Ishikawa (cell line): ENCODE measurements around the gene CFAP73.

ENCODE experiments used
- CEBPB ChIP-seq: IDR thresholded peaks from 2 replicates; pipeline ENCODE4 v1.6.1; 2012
- CREB1 ChIP-seq: IDR thresholded peaks from 2 replicates; pipeline ENCODE4 v1.6.1; 2012; ENCODE audit warnings: low read depth
- EGR1 ChIP-seq: IDR thresholded peaks from 2 replicates; pipeline ENCODE4 v1.6.1; 2012
- EP300 ChIP-seq: IDR thresholded peaks from 2 replicates; pipeline ENCODE4 v1.6.1; 2012; ENCODE audit warnings: borderline replicate concordance
- FOXM1 ChIP-seq: IDR thresholded peaks from 2 replicates; pipeline ENCODE4 v1.6.1; 2012; ENCODE audit warnings: low read depth, borderline replicate concordance
- MAX ChIP-seq: IDR thresholded peaks from 2 replicates; pipeline ENCODE4 v1.6.1; 2012
- NFIC ChIP-seq: IDR thresholded peaks from 2 replicates; pipeline ENCODE4 v1.6.1; 2012
- RAD21 ChIP-seq: IDR thresholded peaks from 2 replicates; pipeline ENCODE4 v1.6.1; 2012; ENCODE audit warnings: low read depth
- REST ChIP-seq: IDR thresholded peaks from 2 replicates; pipeline ENCODE4 v1.6.1; 2012; ENCODE audit warnings: low read depth, mild to moderate bottlenecking
- TAF1 ChIP-seq: IDR thresholded peaks from 2 replicates; pipeline ENCODE4 v1.6.1; 2012; ENCODE audit warnings: low read depth, mild to moderate bottlenecking
- TCF12 ChIP-seq: IDR thresholded peaks from 2 replicates; pipeline ENCODE4 v1.6.1; 2012; ENCODE audit warnings: low read depth
- TEAD4 ChIP-seq: IDR thresholded peaks from 2 replicates; pipeline ENCODE4 v1.6.1; 2012
- USF1 ChIP-seq: IDR thresholded peaks from 2 replicates; pipeline ENCODE4 v1.6.1; 2012
- YY1 ChIP-seq: IDR thresholded peaks from 2 replicates; pipeline ENCODE4 v1.6.1; 2012; ENCODE audit warnings: low read depth
- ZBTB7A ChIP-seq: IDR thresholded peaks from 2 replicates; pipeline ENCODE4 v1.6.1; 2012; ENCODE audit warnings: low read depth

The CFAP73 gene

GRCh38 chr12:113197518-113198077 lies 48.1 kb downstream of the CFAP73 start:
- TF ChIP-seq ZBTB7A (no peak), TAF1 (no peak), MAX (no peak), RAD21 (no peak), EGR1 (no peak), CEBPB (no peak), FOXM1 (no peak), CREB1 (no peak), TCF12 (no peak), USF1 (no peak), REST (no peak), TEAD4 (no peak), YY1 (no peak), NFIC (no peak)

GRCh38 chr12:113198296-113198695 lies 48.8 kb downstream of the CFAP73 start:
- TF ChIP-seq TEAD4 (no peak), EP300 (no peak), REST (no peak), TAF1 (no peak), FOXM1 (no peak), USF1 (no peak), EGR1 (no peak), CEBPB (no peak), NFIC (no peak), RAD21 (no peak), MAX (no peak), CREB1 (no peak), YY1 (no peak), TCF12 (no peak), ZBTB7A (no peak)

DNA sequence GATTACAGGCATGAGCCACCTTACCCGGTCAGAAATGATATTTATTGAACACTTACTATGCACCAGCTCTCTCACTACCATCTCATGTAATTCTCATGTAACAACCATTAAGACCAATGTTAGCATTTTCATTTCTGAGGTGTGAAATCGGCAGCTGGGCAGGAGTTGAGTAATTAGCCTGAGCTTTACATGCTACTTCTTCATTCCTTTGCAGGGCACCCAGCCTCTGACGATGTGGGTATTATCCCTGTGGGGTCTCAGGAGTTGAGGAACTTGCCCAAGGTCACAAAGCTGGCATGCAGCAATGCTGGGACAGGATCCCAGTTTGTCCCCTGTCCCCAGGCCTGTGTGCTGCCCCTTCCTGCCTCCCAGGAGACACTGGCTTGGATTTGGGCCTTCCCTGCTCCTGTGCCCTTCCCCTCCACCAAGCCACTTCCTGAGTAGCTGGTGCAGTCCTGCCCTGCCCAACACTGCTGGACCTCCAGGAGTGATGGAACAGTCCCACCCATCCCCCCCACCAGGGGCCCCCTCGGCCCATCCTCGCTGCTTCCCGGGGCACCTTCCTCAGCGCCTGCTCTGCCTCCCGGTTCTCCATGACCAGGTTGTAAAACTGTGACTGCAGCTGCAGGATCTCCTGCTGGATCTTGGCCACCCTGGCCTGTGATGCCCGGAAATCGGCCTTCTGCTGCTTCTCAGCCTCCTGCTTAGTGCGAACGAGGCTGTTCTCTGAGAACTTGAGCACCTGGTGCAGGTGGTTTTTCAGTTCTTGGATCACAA lies 50.7 kb downstream of the CFAP73 start:
- TF ChIP-seq TEAD4 (no peak), ZBTB7A (no peak), NFIC (no peak), REST (no peak), YY1 (no peak), TAF1 (no peak), EGR1 (no peak), FOXM1 (no peak), CREB1 (no peak), EP300 (no peak), TCF12 (no peak), USF1 (no peak), MAX (no peak)
